H9 (cell line): ENCODE measurements around the gene QARS1. TPM values are rescaled to one million over a fixed set of nuclear protein-coding genes. Genes with fewer than 3 reads are reported as not detected.

Experiments
- DNase-seq: peaks from one replicate; pipeline ENCODE4 v3.0.0-alpha.2; 2017
- H2AFZ ChIP-seq: one replicate; pipeline ENCODE4 v1.6.1; 2013; ENCODE audit warnings: mild to moderate bottlenecking, low read length, control low read depth, moderate library complexity
- H2AK5ac ChIP-seq: 2 replicates; pipeline ENCODE4 v1.6.1; 2013; ENCODE audit warnings: low read length, control low read depth, mixed read lengths; ENCODE audit not compliant: insufficient read length
- H2BK120ac ChIP-seq: one replicate; pipeline ENCODE4 v1.6.1; 2013; ENCODE audit warnings: low read depth, mild to moderate bottlenecking, low read length, control low read depth, inconsistent platforms; ENCODE audit not compliant: poor library complexity, severe bottlenecking
- H2BK12ac ChIP-seq: 2 replicates; pipeline ENCODE4 v1.6.1; 2013; ENCODE audit warnings: low read length, control low read depth, mixed read lengths, low read depth; ENCODE audit not compliant: insufficient read length
- H2BK15ac ChIP-seq: 2 replicates; pipeline ENCODE4 v1.6.1; 2013; ENCODE audit warnings: low read depth, low read length, control low read depth
- H2BK20ac ChIP-seq: one replicate; pipeline ENCODE4 v1.6.1; 2013; ENCODE audit warnings: low read depth, mild to moderate bottlenecking, low read length, control low read depth, inconsistent platforms; ENCODE audit not compliant: poor library complexity, severe bottlenecking
- H2BK5ac ChIP-seq: 2 replicates; pipeline ENCODE4 v1.6.1; 2013; ENCODE audit warnings: low read length, control low read depth, mixed read lengths; ENCODE audit not compliant: insufficient read length
- H3K14ac ChIP-seq: 2 replicates; pipeline ENCODE4 v1.6.1; 2013; ENCODE audit warnings: low read length, control low read depth; ENCODE audit not compliant: insufficient read depth
- H3K18ac ChIP-seq: 2 replicates; pipeline ENCODE4 v1.6.1; 2013; ENCODE audit warnings: low read depth, mild to moderate bottlenecking, mixed read lengths, low read length, control low read depth; ENCODE audit not compliant: insufficient read length
- H3K23ac ChIP-seq: 2 replicates; pipeline ENCODE4 v1.6.1; 2013; ENCODE audit warnings: low read length, control low read depth, mixed read lengths, low read depth; ENCODE audit not compliant: insufficient read length
- H3K23me2 ChIP-seq: 2 replicates; pipeline ENCODE4 v1.6.1; 2013; ENCODE audit warnings: low read depth, mild to moderate bottlenecking, mixed read lengths, low read length, control low read depth; ENCODE audit not compliant: insufficient read length, poor library complexity, severe bottlenecking
- H3K27ac ChIP-seq: 2 replicates; pipeline ENCODE4 v1.5.1; 2013; ENCODE audit warnings: low read length, control low read depth, mixed read lengths, low read depth; ENCODE audit not compliant: insufficient read length
- H3K27me3 ChIP-seq: 2 replicates; pipeline ENCODE4 v1.6.1; 2013; ENCODE audit warnings: low read length, control low read depth, inconsistent platforms; ENCODE audit not compliant: insufficient read depth
- H3K4ac ChIP-seq: 2 replicates; pipeline ENCODE4 v1.6.1; 2013; ENCODE audit warnings: low read depth, mild to moderate bottlenecking, control low read depth, inconsistent platforms, low read length, moderate library complexity
- H3K4me1 ChIP-seq: 2 replicates; pipeline ENCODE4 v1.6.1; 2013; ENCODE audit warnings: low read length, control low read depth, inconsistent platforms; ENCODE audit not compliant: insufficient read depth
- H3K4me2 ChIP-seq: 2 replicates; pipeline ENCODE4 v1.6.1; 2013; ENCODE audit warnings: low read length, control low read depth, mixed read lengths; ENCODE audit not compliant: insufficient read length, insufficient read depth
- H3K56ac ChIP-seq: 2 replicates; pipeline ENCODE4 v1.6.1; 2013; ENCODE audit warnings: low read depth, mild to moderate bottlenecking, mixed read lengths, low read length, control low read depth; ENCODE audit not compliant: insufficient read length
- H3K79me1 ChIP-seq: 2 replicates; pipeline ENCODE4 v1.6.1; 2013; ENCODE audit warnings: low read depth, mild to moderate bottlenecking, moderate library complexity, low read length, control low read depth, inconsistent platforms; ENCODE audit not compliant: insufficient read depth, poor library complexity, severe bottlenecking
- H3K79me2 ChIP-seq: 2 replicates; pipeline ENCODE4 v1.6.1; 2013; ENCODE audit warnings: low read length, control low read depth, inconsistent platforms; ENCODE audit not compliant: insufficient read depth
- H3K9ac ChIP-seq: 2 replicates; pipeline ENCODE4 v1.6.1; 2013; ENCODE audit warnings: low read length, control low read depth, mixed read lengths; ENCODE audit not compliant: insufficient read length; ENCODE audit errors: extremely low read depth
- H3K9me3 ChIP-seq: one replicate; pipeline ENCODE4 v1.6.1; 2013; ENCODE audit warnings: low read depth, low read length, inconsistent platforms; ENCODE audit not compliant: control insufficient read depth
- H3T11ph ChIP-seq: one replicate; pipeline ENCODE4 v1.6.1; 2013; ENCODE audit warnings: mild to moderate bottlenecking, low read length, control low read depth, inconsistent platforms
- H4K20me1 ChIP-seq: one replicate; pipeline ENCODE4 v1.6.1; 2013; ENCODE audit not compliant: control insufficient read depth, insufficient read length, insufficient read depth
- H4K5ac ChIP-seq: 2 replicates; pipeline ENCODE4 v1.6.1; 2013; ENCODE audit warnings: low read depth, mild to moderate bottlenecking, mixed read lengths, low read length, control low read depth; ENCODE audit not compliant: insufficient read length
- H4K8ac ChIP-seq: replicated peaks from 2 replicates; pipeline ENCODE4 v1.6.1; 2013; ENCODE audit warnings: low read length, control low read depth, mixed read lengths, low read depth; ENCODE audit not compliant: insufficient read length
- H4K91ac ChIP-seq: 2 replicates; pipeline ENCODE4 v1.6.1; 2013; ENCODE audit warnings: low read depth, mild to moderate bottlenecking, moderate library complexity, mixed read lengths, low read length, control low read depth; ENCODE audit not compliant: insufficient read length
- H3K27ac Mint-ChIP-seq, 3 experiments: 2 replicates in 2 of 3; 3 replicates in 1 of 3; pipeline ENCODE4 v1.8.0; 2020 to 2021; ENCODE audit warnings: mixed read lengths in 3 of 3, mild to moderate bottlenecking in 1 of 3, moderate library complexity in 1 of 3
- H3K27me3 Mint-ChIP-seq: 2 replicates; pipeline ENCODE4 v1.8.0; 2021; ENCODE audit warnings: low read depth, mild to moderate bottlenecking, moderate library complexity, mixed read lengths
- H3K36me3 Mint-ChIP-seq, 3 experiments: 2 replicates in 2 of 3; 3 replicates in 1 of 3; pipeline ENCODE4 v1.8.0; 2020 to 2021; ENCODE audit warnings: low read depth in 3 of 3, mixed read lengths in 3 of 3; ENCODE audit not compliant: insufficient read depth in 1 of 3
- H3K4me1 Mint-ChIP-seq, 2 experiments: 2 replicates each; pipeline ENCODE4 v1.8.0; 2020; ENCODE audit warnings: mixed read lengths in 2 of 2
- H3K4me3 Mint-ChIP-seq, 2 experiments: 2 replicates in 1 of 2; 3 replicates in 1 of 2; pipeline ENCODE4 v1.8.0; 2020 to 2021; ENCODE audit warnings: mild to moderate bottlenecking in 2 of 2, mixed read lengths in 2 of 2, moderate library complexity in 1 of 2
- H3K9me3 Mint-ChIP-seq, 2 experiments: 2 replicates in 1 of 2; 3 replicates in 1 of 2; pipeline ENCODE4 v1.8.0; 2020; ENCODE audit warnings: mild to moderate bottlenecking in 2 of 2, mixed read lengths in 2 of 2, moderate library complexity in 1 of 2
- CTCF ChIP-seq: fragments of 200-600 bp; sonication (generic); conservative IDR thresholded peaks from 3 replicates; pipeline ENCODE4 v1.8.0; 2021; ENCODE audit warnings: antibody characterized with exemption, mild to moderate bottlenecking
- WGBS: extraction: QIAGEN DNeasy Blood & Tissue Kit; methylation state at CpG from one replicate; pipeline ENCODE4 v1.1.7; 2013; ENCODE audit warnings: missing lambda C conversion rate, low lambda C conversion rate, mixed read lengths; ENCODE audit not compliant: insufficient read length; ENCODE audit errors: extremely low coverage; 5-methylcytosine and 5-hydroxymethylcytosine counted together
- total RNA-seq: library from RNA; stranded (reverse); gene quantifications from 2 replicates; pipeline ENCODE4 v1.2.1, GENCODE V29; 2021

Gene QARS1
- total RNA-seq, 1 experiment from 2014 or later = 390 TPM

GRCh38 chr3:49122886-49123545 lies 18.5 kb upstream of the QARS1 start:
- H3K9me3 Mint-ChIP-seq = no peaks in the 10 kb centered on the region

More at GRCh38 chr3:49122886-49123545, 18.5 kb upstream of the QARS1 start:
- no peak for TF ChIP-seq CTCF
- H3K18ac ChIP-seq = no peak overlapping the region
- H2AK5ac ChIP-seq = no peak overlapping the region
- H3K4me3 Mint-ChIP-seq = no peak overlapping the region
- no peak overlapping the region for H2BK20ac ChIP-seq
- H3K56ac ChIP-seq = no peak overlapping the region
- H3K4ac ChIP-seq = no peak overlapping the region
- no peak overlapping the region for H3K9ac ChIP-seq
- H2BK5ac ChIP-seq = no peak overlapping the region
- no peak overlapping the region for H3K14ac ChIP-seq
- H3K4me1 ChIP-seq = 0 out of 2 replicates have a peak, but pooled peaks cover 2% of the 10 kb centered on the region
- H3K79me2 ChIP-seq = no peaks in the 10 kb centered on the region; the same call in 1 of the 2 replicates
- peaks cover 4% of the 10 kb centered on the region for H3K79me1 ChIP-seq
- no CpG with 5 or more reads among the region's 17 CpGs for WGBS
- no peak overlapping the region for H3K23ac ChIP-seq
- H2AFZ ChIP-seq = no peak overlapping the region
- H3K23me2 ChIP-seq = peaks cover 5% of the 10 kb centered on the region
- H3K27me3 ChIP-seq = no peaks in the 10 kb centered on the region
- H3K27ac Mint-ChIP-seq = no peak overlapping the region
- peaks cover 4% of the 10 kb centered on the region in 2 experiments; a peak in 3 of 4 replicates for H3K4me1 Mint-ChIP-seq
- H4K5ac ChIP-seq = no peak overlapping the region
- H3K27me3 Mint-ChIP-seq = no peaks in the 10 kb centered on the region; the same call in 1 of the 2 replicates
- H4K8ac ChIP-seq = no peak overlapping the region
- no peak overlapping the region for H2BK15ac ChIP-seq
- H3T11ph ChIP-seq = no peak overlapping the region
- no peak overlapping the region for H4K91ac ChIP-seq
- H2BK12ac ChIP-seq = no peak overlapping the region
- no peak for DNase-seq
- H3K9me3 ChIP-seq = no peaks in the 10 kb centered on the region
- no peak overlapping the region for H3K27ac ChIP-seq
- peaks cover 2% of the 10 kb centered on the region for H4K20me1 ChIP-seq
- H2BK120ac ChIP-seq = no peak overlapping the region
- H3K36me3 Mint-ChIP-seq = peaks cover 2 to 39% (median 28%) of the 10 kb centered on the region in 3 experiments; a peak in 6 of 7 replicates
- no peak overlapping the region for H3K4me2 ChIP-seq
